Sigmoid colon (tissue), 4 donors: ENCODE measurements around the gene KIAA0930.

ENCODE experiments used
- CTCF ChIP-seq, 4 experiments: fragments of 450-650 bp in 3 of 4; fragments of 200-600 bp in 1 of 4; IDR thresholded peaks; one replicate each; pipeline ENCODE4 v1.5.1; 2016 to 2019; ENCODE audit warnings: antibody characterized with exemption in 4 of 4, mild to moderate bottlenecking in 3 of 4, moderate library complexity in 2 of 4
- POLR2AphosphoS5 ChIP-seq, 4 donors: sonication (generic); formaldehyde crosslinking; IDR thresholded peaks; one replicate each; pipeline ENCODE4 v1.6.1; 2017; ENCODE audit warnings: antibody characterized with exemption in 4 of 4

- TF ChIP-seq CTCF (IDR thresholded peaks at IDR 0.05) (no peak), POLR2AphosphoS5 (IDR thresholded peaks at IDR 0.05) (no peak)
Observed at GRCh38 chr22:45179276-45180049, 61.2 kb downstream of the KIAA0930 start.
